HG03442 (cell line): ENCODE data around the gene BCL2L13.
"Not testable (repeated sequence)": the region's sequence is repeated elsewhere in the genome, so short reads cannot be mapped to it uniquely, and the experiment has no call there.

Experiments used
- ATAC-seq: cut with Tn5 transposase; IDR thresholded peaks from one replicate; pipeline ENCODE4 v1.9.1; 2021; ENCODE audit warnings: mild to moderate bottlenecking, moderate library complexity; ENCODE audit not compliant: unreplicated experiment

BCL2L13 gene

GRCh38 chr22:17692841-17693240 lies 54.3 kb downstream of the BCL2L13 start:
- no peak for ATAC-seq

- no peak for ATAC-seq
These were observed 55.6 kb downstream of the BCL2L13 start for GRCh38 chr22:17694193-17694592.

GRCh38 chr22:17694752-17695151 lies 56.2 kb downstream of the BCL2L13 start:
- ATAC-seq, result no peak

- no peak for ATAC-seq
These were observed 57.4 kb downstream of the BCL2L13 start for GRCh38 chr22:17695986-17696385.

- not testable (repeated sequence) for ATAC-seq
These were observed 58.6 kb downstream of the BCL2L13 start for GRCh38 chr22:17697196-17697595.

GRCh38 chr22:17698276-17698675 lies 59.7 kb downstream of the BCL2L13 start:
- not testable (repeated sequence) for ATAC-seq

GRCh38 chr22:17698948-17699347 lies 60.4 kb downstream of the BCL2L13 start:
- no peak for ATAC-seq

GRCh38 chr22:17699696-17700340 lies 61.3 kb downstream of the BCL2L13 start:
- no peak for ATAC-seq

- ATAC-seq, result no peak
These were observed 62.2 kb downstream of the BCL2L13 start for GRCh38 chr22:17700778-17701177.

- ATAC-seq, result no peak
These were observed 65.3 kb downstream of the BCL2L13 start for GRCh38 chr22:17703811-17704210.

- no peak for ATAC-seq
These were observed 67.0 kb downstream of the BCL2L13 start for GRCh38 chr22:17705546-17705945.

GRCh38 chr22:17705951-17706900 lies 67.7 kb downstream of the BCL2L13 start:
- peak; percentile 82 for ATAC-seq

GRCh38 chr22:17706947-17707346 lies 68.4 kb downstream of the BCL2L13 start:
- no peak for ATAC-seq

GRCh38 chr22:17707526-17707925 lies 69.0 kb downstream of the BCL2L13 start:
- ATAC-seq, result no peak

- ATAC-seq, result no peak
These were observed 71.5 kb downstream of the BCL2L13 start for GRCh38 chr22:17710023-17710422.

GRCh38 chr22:17712441-17712840 lies 73.9 kb downstream of the BCL2L13 start:
- ATAC-seq, result no peak

GRCh38 chr22:17716529-17716928 lies 78.0 kb downstream of the BCL2L13 start:
- no peak for ATAC-seq

GRCh38 chr22:17717708-17718107 lies 79.2 kb downstream of the BCL2L13 start:
- no peak for ATAC-seq

GRCh38 chr22:17719911-17720310 lies 81.4 kb downstream of the BCL2L13 start:
- ATAC-seq, result no peak

- no peak for ATAC-seq
These were observed 85.7 kb downstream of the BCL2L13 start for GRCh38 chr22:17724241-17724640.

- ATAC-seq, result no peak
These were observed 86.3 kb downstream of the BCL2L13 start for GRCh38 chr22:17724678-17725499.
